ENCODE measurements around the gene FOXO3B.
"Not testable (repeated sequence)": the region's sequence is repeated elsewhere in the genome, so short reads cannot be mapped to it uniquely, and the experiment has no call there.

Gene FOXO3B

GRCh38 chr17:18650094-18650493 lies 32.0 kb downstream of the FOXO3B start:
- DNase-seq: not testable (repeated sequence)

GRCh38 chr17:18644291-18644690 lies 37.8 kb downstream of the FOXO3B start, which contains the start of gene TBC1D28:
Gene TBC1D28 (minus strand): TSS chr17:18644391. CDS start chr17:18641352, 3,039 bp downstream.
- not testable (repeated sequence) for DNase-seq

GRCh38 chr17:18643124-18643523 lies 39.0 kb downstream of the FOXO3B start:
- DNase-seq: not testable (repeated sequence)

- not testable (repeated sequence) for DNase-seq
Observed at GRCh38 chr17:18638357-18638756, 43.8 kb downstream of the FOXO3B start.

- peak in 1 of 2 donors; percentile 1 for DNase-seq
Observed at GRCh38 chr17:18636237-18636636, 45.9 kb downstream of the FOXO3B start.

DNA sequence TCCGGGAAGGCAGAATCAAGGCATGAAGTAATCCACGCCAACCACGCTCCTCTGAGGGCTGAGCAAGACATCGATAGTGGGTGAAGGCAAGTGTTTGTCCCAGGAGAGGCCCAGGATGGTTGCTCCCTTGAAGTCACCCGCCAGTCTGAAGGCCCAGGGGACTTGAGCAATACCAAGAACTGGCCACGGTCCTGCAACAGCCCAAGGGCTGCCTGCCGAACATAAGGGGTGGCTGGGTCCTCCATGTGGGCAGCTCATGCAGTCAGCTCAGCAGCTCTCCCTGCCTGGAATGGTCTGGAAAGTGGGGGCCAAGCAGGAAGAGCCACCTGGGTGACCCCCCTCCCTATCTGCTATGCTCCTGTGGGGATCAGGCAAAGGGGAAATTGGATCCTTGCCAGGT lies 46.3 kb downstream of the FOXO3B start:
- DNase-seq: peak in 1 of 2 donors; percentile 14

DNA sequence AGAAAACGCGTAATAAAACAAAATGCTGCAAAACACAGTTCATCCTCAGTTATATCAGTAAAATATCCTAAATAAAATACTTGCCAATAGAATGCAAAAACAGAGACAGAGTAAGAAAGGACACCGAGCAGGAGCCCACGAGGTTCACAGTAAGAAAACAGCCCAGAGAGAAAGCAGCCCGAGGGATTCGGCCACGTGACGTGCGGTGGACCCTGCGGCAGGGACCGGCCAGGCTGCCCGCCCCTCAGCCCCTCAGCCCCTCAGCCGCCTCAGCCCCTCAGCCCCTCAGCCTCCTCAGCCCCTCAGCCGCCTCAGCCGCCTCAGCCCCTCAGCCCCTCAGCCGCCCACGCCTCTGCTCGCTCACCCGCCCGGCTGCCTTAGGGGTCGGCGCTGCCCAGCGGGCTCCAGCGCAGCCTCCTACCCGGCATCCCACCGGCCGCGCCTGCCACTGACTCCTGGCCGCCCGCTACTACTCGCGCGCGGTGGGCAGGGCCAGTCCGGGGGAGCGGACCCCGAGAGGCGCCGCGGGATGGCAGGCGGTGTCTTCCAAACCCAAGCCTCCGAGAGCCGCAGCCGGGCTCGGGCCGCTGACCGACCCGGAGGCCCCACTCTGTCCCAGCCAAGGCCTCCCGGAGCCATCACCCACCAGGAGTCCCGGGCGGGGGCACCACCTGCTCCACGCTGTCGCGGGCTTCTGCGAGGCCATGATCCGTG lies 47.4 kb downstream of the FOXO3B start:
- not testable (repeated sequence) for DNase-seq
